ENCODE results near the gene AKIP1. TPM values are rescaled to one million over a fixed set of nuclear protein-coding genes. Genes with fewer than 3 reads are reported as not detected.
A peak's percentile ranks its signal among the peaks of the same experiment; 100 is the strongest.

The AKIP1 gene
- total RNA-seq (2014; rRNA removed) (25.3 and 29.5 TPM in 2 replicates), Bru-seq, nascent RNA (percentile 64 among the genes with signal in this experiment), BruChase-seq, experiment 1, labeled RNA remaining after a 6-hour chase (percentile 67 among the genes with signal in this experiment), BruChase-seq, experiment 2, labeled RNA remaining after a 2-hour chase (percentile 65 among the genes with signal in this experiment)
- long read RNA-seq, transcript AKIP1-203 (6 exons, 1,327 nt) = major isoform, 8 of 28 reads
- long read RNA-seq, transcript AKIP1-204 (4 exons, 1,084 nt) = minor isoform, 5 of 28 reads
- long read RNA-seq, partial matches to known transcripts = 1 of 28 reads
- long read RNA-seq, other reads (novel, unspliced or antisense) = 7 of 28 reads

GRCh38 chr11:8911029-8911823 is at the start of gene AKIP1:
Gene AKIP1, plus strand, starts transcription at chr11:8911189. Its CDS starts 261 bp downstream, at chr11:8911450.
- Histone ChIP-seq H3F3A (ENCODE audit: low read length, unreplicated experiment) (no peaks in the 10 kb centered on the region), H3K27ac (ENCODE audit: low read length) (no peak within 1 kb of the TSS), H3K9ac (ENCODE audit: low read length) (peak within 1 kb of the TSS; percentile 89), H3K9me2 (replicated peaks; ENCODE audit: low read length) (no peaks in the 10 kb centered on the region), H3K36me3 (ENCODE audit: low read depth, low read length) (no peaks in the 10 kb centered on the region), H3K4me3 (ENCODE audit: low read length) (peak within 1 kb of the TSS; percentile 99), H4K20me1 (ENCODE audit: low read length) (no peaks in the 10 kb centered on the region), H3K4me2 (ENCODE audit: low read length) (peak within 1 kb of the TSS; percentile 100), H3K27me3 (ENCODE audit: low read length) (no peaks in the 10 kb centered on the region), H3K79me2 (ENCODE audit: low read length) (peaks cover 14% of the 10 kb centered on the region), H3K9me3 (ENCODE audit: low read length) (no peaks in the 10 kb centered on the region), H2AFZ (ENCODE audit: low read length) (peak within 1 kb of the TSS; percentile 100), H3K4me1 (ENCODE audit: insufficient read depth, low read length) (peaks cover 23% of the 10 kb centered on the region)
- intact Hi-C loops (cut with micrococcal nuclease) = loop anchor here (5.0 kb wide), 1 partner anchor 226 kb away; no protein-coding TSS in a partner anchor
- no TSS peak for BruUV-seq (replicated peaks)
- ATAC-seq = peak; percentile 83
- TF ChIP-seq, protein P1, sequence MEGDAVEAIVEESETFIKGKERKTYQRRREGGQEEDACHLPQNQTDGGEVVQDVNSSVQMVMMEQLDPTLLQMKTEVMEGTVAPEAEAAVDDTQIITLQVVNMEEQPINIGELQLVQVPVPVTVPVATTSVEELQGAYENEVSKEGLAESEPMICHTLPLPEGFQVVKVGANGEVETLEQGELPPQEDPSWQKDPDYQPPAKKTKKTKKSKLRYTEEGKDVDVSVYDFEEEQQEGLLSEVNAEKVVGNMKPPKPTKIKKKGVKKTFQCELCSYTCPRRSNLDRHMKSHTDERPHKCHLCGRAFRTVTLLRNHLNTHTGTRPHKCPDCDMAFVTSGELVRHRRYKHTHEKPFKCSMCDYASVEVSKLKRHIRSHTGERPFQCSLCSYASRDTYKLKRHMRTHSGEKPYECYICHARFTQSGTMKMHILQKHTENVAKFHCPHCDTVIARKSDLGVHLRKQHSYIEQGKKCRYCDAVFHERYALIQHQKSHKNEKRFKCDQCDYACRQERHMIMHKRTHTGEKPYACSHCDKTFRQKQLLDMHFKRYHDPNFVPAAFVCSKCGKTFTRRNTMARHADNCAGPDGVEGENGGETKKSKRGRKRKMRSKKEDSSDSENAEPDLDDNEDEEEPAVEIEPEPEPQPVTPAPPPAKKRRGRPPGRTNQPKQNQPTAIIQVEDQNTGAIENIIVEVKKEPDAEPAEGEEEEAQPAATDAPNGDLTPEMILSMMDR (conservative IDR thresholded peaks at IDR 0.05; ENCODE audit: low read depth, low read length) = no peak
- POLR2A ChIA-PET (ENCODE audit: unreplicated experiment) = interaction anchor here (0.5 kb wide), 1 partner anchor 102 kb away, joined by 3 read pairs; no protein-coding TSS in a partner anchor
- CTCF ChIA-PET = interaction anchor here (0.6 to 1.3 kb wide), 2 partner anchors 48 to 307 kb away, joined by 3 to 5 read pairs; no protein-coding TSS in a partner anchor
- DNase-seq = peak; percentile 91

GRCh38 chr11:8863838-8864237 is 47.2 kb upstream of the AKIP1 start:
- DNase-seq (peak; percentile 57), ATAC-seq (peak; percentile 94)
- Histone ChIP-seq H3K27me3 (ENCODE audit: low read length) (no peaks in the 10 kb centered on the region), H3K4me3 (ENCODE audit: low read length) (no peak overlapping the region), H3K36me3 (ENCODE audit: low read depth, low read length) (no peaks in the 10 kb centered on the region), H3K9ac (ENCODE audit: low read length) (no peak overlapping the region), H3K79me2 (ENCODE audit: low read length) (no peaks in the 10 kb centered on the region), H3K27ac (ENCODE audit: low read length) (no peak overlapping the region), H3K4me2 (ENCODE audit: low read length) (peak overlapping the region; percentile 14; the same call in 1 of the 2 replicates), H3K9me2 (replicated peaks; ENCODE audit: low read length) (no peaks in the 10 kb centered on the region), H4K20me1 (ENCODE audit: low read length) (no peaks in the 10 kb centered on the region), H3F3A (ENCODE audit: low read length, unreplicated experiment) (no peaks in the 10 kb centered on the region), H3K4me1 (ENCODE audit: insufficient read depth, low read length) (peaks cover 10% of the 10 kb centered on the region), H3K9me3 (ENCODE audit: low read length) (no peaks in the 10 kb centered on the region), H2AFZ (ENCODE audit: low read length) (no peak overlapping the region)
- intact Hi-C loops (cut with micrococcal nuclease) = no loop called here
- ChIA-PET CTCF (no interaction called here), POLR2A (ENCODE audit: unreplicated experiment) (interaction anchor here (0.5 to 0.6 kb wide), 2 partner anchors 165 to 175 kb away, joined by 4 to 11 read pairs; no protein-coding TSS in a partner anchor)
- no TSS peak for BruUV-seq (replicated peaks)
- no peak for TF ChIP-seq EZH2 (IDR thresholded peaks at IDR 0.05; ENCODE audit: low read length, unreplicated experiment)
- TF ChIP-seq, protein P1 (conservative IDR thresholded peaks at IDR 0.05; ENCODE audit: low read depth, low read length) = no peak

DNA sequence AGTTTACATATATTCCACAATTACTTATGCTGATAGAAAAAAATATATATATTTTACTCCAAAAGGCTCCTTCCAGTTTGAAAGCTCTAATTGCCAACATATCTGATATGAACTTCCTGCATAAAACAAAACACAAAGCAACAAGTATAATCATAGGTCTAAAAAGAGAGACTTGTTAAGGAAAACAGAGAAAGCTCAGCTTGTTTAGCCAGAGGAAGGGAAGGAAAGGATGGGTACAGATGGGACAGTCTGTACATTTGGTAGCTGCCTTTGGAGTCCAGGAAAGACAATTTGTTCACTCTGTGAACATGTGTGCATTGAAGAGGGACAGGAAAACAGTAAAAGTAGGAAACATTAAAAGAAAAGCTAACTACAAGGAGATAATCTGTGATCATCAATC is 45.7 kb upstream of the AKIP1 start:
- Histone ChIP-seq H4K20me1 (ENCODE audit: low read length) (no peaks in the 10 kb centered on the region), H3K4me2 (ENCODE audit: low read length) (no peak overlapping the region), H3K4me3 (ENCODE audit: low read length) (no peak overlapping the region), H3K79me2 (ENCODE audit: low read length) (no peaks in the 10 kb centered on the region), H3K36me3 (ENCODE audit: low read depth, low read length) (no peaks in the 10 kb centered on the region), H3K9ac (ENCODE audit: low read length) (no peak overlapping the region), H3F3A (ENCODE audit: low read length, unreplicated experiment) (no peaks in the 10 kb centered on the region), H3K9me2 (replicated peaks; ENCODE audit: low read length) (no peaks in the 10 kb centered on the region), H3K27me3 (ENCODE audit: low read length) (no peaks in the 10 kb centered on the region), H3K4me1 (ENCODE audit: insufficient read depth, low read length) (peaks cover 10% of the 10 kb centered on the region), H3K27ac (ENCODE audit: low read length) (no peak overlapping the region), H3K9me3 (ENCODE audit: low read length) (no peaks in the 10 kb centered on the region), H2AFZ (ENCODE audit: low read length) (no peak overlapping the region)
- no peak for DNase-seq
- ATAC-seq = no peak
- no TSS peak for BruUV-seq (replicated peaks)
- ChIA-PET CTCF (no interaction called here), POLR2A (ENCODE audit: unreplicated experiment) (no interaction called here)
- TF ChIP-seq, protein P1 (conservative IDR thresholded peaks at IDR 0.05; ENCODE audit: low read depth, low read length) = no peak
- TF ChIP-seq EZH2phosphoT487 (IDR thresholded peaks at IDR 0.05; ENCODE audit: borderline replicate concordance, low read length) = no peak
- no peak for TF ChIP-seq EZH2 (IDR thresholded peaks at IDR 0.05; ENCODE audit: low read length, unreplicated experiment)
- intact Hi-C loops (cut with micrococcal nuclease) = no loop called here

Data from PC-3 (cell line).